ENCODE measurements around the gene TUFT1. TPM values are rescaled to one million over a fixed set of nuclear protein-coding genes. Genes with fewer than 3 reads are reported as not detected.

Gene TUFT1
- total and polyA plus RNA-seq, 2 of the 13 experiments (the other 11 are each of a cell fraction or from before 2014, with no cell fraction given) = 6.4 to 7.3 TPM

GRCh38 chr1:151611288-151611790 is 71.2 kb downstream of the TUFT1 start (continued):
- TF ChIP-seq MATR3 (CRISPR knock-in tag; IDR thresholded peaks at IDR 0.05) = no peak
- peak; percentile 12; the same call in 1 of the 2 replicates for TF ChIP-seq TBX2 (CRISPR knock-in tag; IDR thresholded peaks at IDR 0.05; ENCODE audit: borderline replicate concordance)
- TF ChIP-seq SAP130 (CRISPR knock-in tag; IDR thresholded peaks at IDR 0.05; ENCODE audit: low read depth) = peak; percentile 25; the same call in 1 of the 2 replicates
- TF ChIP-seq TBX3 (IDR thresholded peaks at IDR 0.05; ENCODE audit: borderline replicate concordance) = peak; percentile 39; the same call in 1 of the 2 replicates
- peak; percentile 10; the same call in 1 of the 2 replicates for TF ChIP-seq ZNF564 (CRISPR knock-in tag; IDR thresholded peaks at IDR 0.05)
- 0 out of 2 replicates have a peak, but pooled peaks have one; percentile 21 for TF ChIP-seq NR2F6 (IDR thresholded peaks at IDR 0.05)
- no peak for TF ChIP-seq NR2F6 (CRISPR knock-in tag; IDR thresholded peaks at IDR 0.05)
- TF ChIP-seq AHDC1 (CRISPR knock-in tag; IDR thresholded peaks at IDR 0.05; ENCODE audit: borderline replicate concordance) = 0 out of 2 replicates have a peak, but pooled peaks have one; percentile 26
- TF ChIP-seq U2AF1 (optimal IDR thresholded peaks at IDR 0.05; ENCODE audit: low read depth, low read length) = no peak
- peak; percentile 53 for TF ChIP-seq TEAD3 (CRISPR knock-in tag; optimal IDR thresholded peaks at IDR 0.05; ENCODE audit: borderline replicate concordance)
- TF ChIP-seq SOX6 (IDR thresholded peaks at IDR 0.05) = no peak
- peak; percentile 92 for TF ChIP-seq SOX6 (CRISPR knock-in tag; IDR thresholded peaks at IDR 0.05)
- TF ChIP-seq CHD4 (IDR thresholded peaks at IDR 0.05; ENCODE audit: borderline replicate concordance, low read length) = 0 out of 2 replicates have a peak, but pooled peaks have one; percentile 56
- peak; percentile 78 for TF ChIP-seq GATAD2A (CRISPR knock-in tag; IDR thresholded peaks at IDR 0.05)
- TF ChIP-seq DMAP1 (CRISPR knock-in tag; IDR thresholded peaks at IDR 0.05) = peak; percentile 66; the same call in 1 of the 2 replicates
- peak; percentile 49; the same call in 1 of the 2 replicates for TF ChIP-seq SOX13 (IDR thresholded peaks at IDR 0.05)
- peak in 1 of 2 experiments; percentile 90; a peak in 2 of 4 replicates for TF ChIP-seq SOX13 (CRISPR knock-in tag; conservative IDR thresholded peaks at IDR 0.05 in 1 of 2, IDR thresholded peaks at IDR 0.05 in 1 of 2)
- TF ChIP-seq ZNF44 (CRISPR knock-in tag; IDR thresholded peaks at IDR 0.05) = 0 out of 2 replicates have a peak, but pooled peaks have one; percentile 32
- peak; percentile 78 for TF ChIP-seq SOX5 (CRISPR knock-in tag; IDR thresholded peaks at IDR 0.05; ENCODE audit: borderline replicate concordance)
- TF ChIP-seq ZNF317 (CRISPR knock-in tag; IDR thresholded peaks at IDR 0.05) = 0 out of 2 replicates have a peak, but pooled peaks have one; percentile 20
- TF ChIP-seq MNT (IDR thresholded peaks at IDR 0.05) = peak; percentile 40
- TF ChIP-seq FOXA1 (IDR thresholded peaks at IDR 0.05) = no peak
- peak; percentile 62; the same call in 1 of the 2 replicates for TF ChIP-seq FOXA1 (CRISPR knock-in tag; IDR thresholded peaks at IDR 0.05)
- TF ChIP-seq ATF4 (CRISPR knock-in tag; IDR thresholded peaks at IDR 0.05) = peak in 1 of 2 experiments; percentile 82; a peak in 2 of 4 replicates
- no peak for TF ChIP-seq ZC3H4 (CRISPR knock-in tag; IDR thresholded peaks at IDR 0.05; ENCODE audit: borderline replicate concordance)
- peak; percentile 45; the same call in 1 of the 3 replicates for TF ChIP-seq MXI1 (IDR thresholded peaks at IDR 0.05; ENCODE audit: borderline replicate concordance, low read depth, low read length)
